Thyroid gland (tissue), 4 donors: ENCODE results near the gene LYRM9. TPM values are rescaled to one million over a fixed set of nuclear protein-coding genes. Genes with fewer than 3 reads are reported as not detected.

Source experiments
- DNase-seq, 2 donors: peaks; one replicate each; pipeline ENCODE4 v3.0.0-alpha.2; 2019
- H3K27ac ChIP-seq, 3 donors: fragments of 200-600 bp; sonication (generic); 1 replicate in 2 of 3; 2 replicates in 1 of 3; pipeline ENCODE4 v1.5.1; 2016 to 2019; ENCODE audit warnings: mild to moderate bottlenecking in 1 of 3, moderate library complexity in 1 of 3
- H3K27me3 ChIP-seq: fragments of 200-600 bp; sonication (generic); one replicate; pipeline ENCODE4 v1.5.1; 2019
- H3K36me3 ChIP-seq, 2 donors: fragments of 200-600 bp; sonication (generic); one replicate each; pipeline ENCODE4 v1.5.1; 2016 to 2019
- H3K4me1 ChIP-seq, 2 donors: fragments of 200-600 bp; sonication (generic); one replicate each; pipeline ENCODE4 v1.5.1; 2017 to 2019
- H3K4me3 ChIP-seq, 3 donors: fragments of 200-600 bp; sonication (generic); replicated peaks in 1 of 3; 1 replicate in 2 of 3; 2 replicates in 1 of 3; pipeline ENCODE4 v1.5.1; 2016; ENCODE audit warnings: mild to moderate bottlenecking in 1 of 3
- H3K9me3 ChIP-seq: fragments of 200-600 bp; sonication (generic); one replicate; pipeline ENCODE4 v1.5.1; 2017
- POLR2A ChIP-seq, 2 donors: fragments of 450-650 bp; IDR thresholded peaks; one replicate each; pipeline ENCODE4 v1.6.1; 2017; ENCODE audit warnings: antibody characterized with exemption in 2 of 2, mild to moderate bottlenecking in 2 of 2, moderate library complexity in 1 of 2
- WGBS, 2 donors: methylation state at CpG; one replicate each; pipeline ENCODE4 v1.1.5; 2017; 5-methylcytosine and 5-hydroxymethylcytosine counted together
- intact Hi-C: fragments of 100-400 bp; cut with DNase I; formaldehyde crosslinking; loops from one replicate; pipeline ENCODE4 v1.15.1; 2023
- total RNA-seq, 4 donors: library from RNA; depleted of rRNA; stranded (reverse); fragments of >200 nt; gene quantifications; one replicate each; pipeline ENCODE4 v1.2.3, GENCODE V29; 2016
- TF ChIP-seq, protein P1 (sequence below), 6 experiments: fragments of 200-600 bp in 3 of 6; fragments of 450-650 bp in 3 of 6; sonication (generic) in 3 of 6; IDR thresholded peaks; one replicate each; pipeline ENCODE4 v1.5.1; 2016 to 2019; ENCODE audit warnings: antibody characterized with exemption in 6 of 6, mild to moderate bottlenecking in 2 of 6, inconsistent platforms in 1 of 6, moderate library complexity in 1 of 6

Gene LYRM9
- total RNA-seq, 4 donors from 2014 or later = 25.5 to 52.7 (median 46.4) TPM

DNA sequence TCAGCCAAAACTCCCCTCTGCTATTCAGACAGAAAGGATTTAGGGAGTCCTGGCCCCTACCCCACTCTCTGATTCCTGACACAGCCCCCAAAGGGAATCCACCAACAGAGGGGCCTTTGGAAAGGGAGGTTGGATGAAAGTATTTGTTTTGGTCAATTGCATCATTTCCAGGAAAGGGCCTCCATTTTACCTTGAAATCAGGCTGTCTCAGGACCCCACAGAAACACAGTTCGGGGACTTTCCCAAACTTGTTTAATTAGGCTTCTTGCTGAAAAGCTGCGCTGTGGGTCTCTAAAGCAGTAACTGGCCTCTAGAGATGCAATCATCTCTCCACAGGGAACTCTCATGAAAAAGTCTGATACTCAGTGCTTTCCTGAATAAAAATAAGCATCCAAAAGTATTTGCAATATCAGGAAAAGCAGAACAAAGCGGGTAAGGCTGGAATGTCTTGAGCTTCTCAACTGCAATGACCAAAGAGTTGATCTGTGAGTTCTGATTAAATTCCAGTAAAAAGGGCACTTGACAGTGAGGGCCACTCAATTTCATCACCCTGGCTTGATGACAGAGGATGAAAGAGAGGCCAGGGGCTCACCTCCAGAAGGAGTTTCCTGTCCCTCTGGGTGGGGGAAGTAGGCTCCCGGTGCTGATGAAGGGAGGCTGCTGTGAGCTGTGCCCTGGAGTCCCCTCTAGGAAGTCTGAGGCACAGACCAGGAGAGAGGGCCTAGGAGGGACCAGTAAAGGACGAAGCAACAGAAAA lies 36.3 kb downstream of the LYRM9 start:
- no peak for DNase-seq
- WGBS, 2 donors = 75% methylated on average over 5 of the region's 5 CpGs
- no peak overlapping the region for H3K27ac ChIP-seq
- TF ChIP-seq, protein P1, sequence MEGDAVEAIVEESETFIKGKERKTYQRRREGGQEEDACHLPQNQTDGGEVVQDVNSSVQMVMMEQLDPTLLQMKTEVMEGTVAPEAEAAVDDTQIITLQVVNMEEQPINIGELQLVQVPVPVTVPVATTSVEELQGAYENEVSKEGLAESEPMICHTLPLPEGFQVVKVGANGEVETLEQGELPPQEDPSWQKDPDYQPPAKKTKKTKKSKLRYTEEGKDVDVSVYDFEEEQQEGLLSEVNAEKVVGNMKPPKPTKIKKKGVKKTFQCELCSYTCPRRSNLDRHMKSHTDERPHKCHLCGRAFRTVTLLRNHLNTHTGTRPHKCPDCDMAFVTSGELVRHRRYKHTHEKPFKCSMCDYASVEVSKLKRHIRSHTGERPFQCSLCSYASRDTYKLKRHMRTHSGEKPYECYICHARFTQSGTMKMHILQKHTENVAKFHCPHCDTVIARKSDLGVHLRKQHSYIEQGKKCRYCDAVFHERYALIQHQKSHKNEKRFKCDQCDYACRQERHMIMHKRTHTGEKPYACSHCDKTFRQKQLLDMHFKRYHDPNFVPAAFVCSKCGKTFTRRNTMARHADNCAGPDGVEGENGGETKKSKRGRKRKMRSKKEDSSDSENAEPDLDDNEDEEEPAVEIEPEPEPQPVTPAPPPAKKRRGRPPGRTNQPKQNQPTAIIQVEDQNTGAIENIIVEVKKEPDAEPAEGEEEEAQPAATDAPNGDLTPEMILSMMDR (IDR thresholded peaks at IDR 0.05) = no peak
- TF ChIP-seq POLR2A (IDR thresholded peaks at IDR 0.05) = no peak
- no peaks in the 10 kb centered on the region for H3K36me3 ChIP-seq
- no peaks in the 10 kb centered on the region for H3K4me1 ChIP-seq
- H3K4me3 ChIP-seq = no peak overlapping the region
- no peaks in the 10 kb centered on the region for H3K9me3 ChIP-seq
- no peaks in the 10 kb centered on the region for H3K27me3 ChIP-seq
- intact Hi-C loops = no loop called here

DNA sequence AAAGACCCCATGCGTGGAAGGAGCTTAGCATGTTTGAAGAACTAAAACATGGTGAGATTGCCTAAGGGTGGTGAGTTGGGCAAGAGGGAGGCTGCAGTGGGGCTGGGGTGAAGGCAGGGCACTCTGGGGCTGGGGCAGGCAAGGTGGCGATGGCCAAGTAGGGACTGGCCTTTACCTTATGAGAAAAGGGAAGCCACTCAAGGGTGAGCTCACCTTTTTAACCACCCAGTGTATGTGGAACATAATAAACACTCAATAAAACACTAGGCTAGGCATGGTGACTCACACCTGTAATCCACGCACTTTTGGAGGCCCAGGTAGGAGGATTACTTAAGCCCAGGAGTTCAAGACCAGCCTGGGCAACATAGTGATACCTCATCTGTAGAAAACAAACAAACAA lies 37.7 kb downstream of the LYRM9 start:
- intact Hi-C loops = no loop called here
- WGBS, 2 donors = 96 to 100% methylated on average over 3 of the region's 3 CpGs
- no peak for DNase-seq

DNA sequence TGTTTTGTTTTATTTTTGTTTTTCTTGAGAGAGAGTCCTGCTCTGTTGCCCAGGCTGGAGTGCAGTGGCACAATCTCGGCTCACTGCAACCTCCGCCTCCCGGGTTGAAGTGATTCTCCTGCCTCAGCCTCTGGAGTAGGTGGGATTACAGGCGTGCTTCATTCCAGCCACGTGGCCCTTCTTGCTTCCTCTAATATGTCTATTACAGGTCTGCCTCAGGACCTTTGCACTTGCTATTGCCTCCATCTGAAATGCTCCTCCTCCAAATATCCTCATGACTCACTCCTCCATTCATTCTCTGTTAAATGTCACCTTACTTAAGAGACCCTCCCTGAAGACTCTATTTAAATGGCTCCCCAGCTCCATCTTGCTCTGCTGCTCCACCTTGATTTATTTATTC lies 39.0 kb downstream of the LYRM9 start:
- intact Hi-C loops = no loop called here
- WGBS, 2 donors = 87 to 91% methylated on average over 5 of the region's 5 CpGs
- Histone ChIP-seq H3K4me1 (no peaks in the 10 kb centered on the region), H3K27me3 (no peaks in the 10 kb centered on the region), H3K27ac (no peak overlapping the region), H3K4me3 (no peak overlapping the region), H3K9me3 (no peaks in the 10 kb centered on the region), H3K36me3 (no peaks in the 10 kb centered on the region)
- TF ChIP-seq, protein P1 (IDR thresholded peaks at IDR 0.05) = no peak
- no peak for TF ChIP-seq POLR2A (IDR thresholded peaks at IDR 0.05)
- DNase-seq = no peak

More for the DNA sequence above, 37.7 kb downstream of the LYRM9 start:
- TF ChIP-seq POLR2A (IDR thresholded peaks at IDR 0.05) = no peak
- TF ChIP-seq, protein P1 (IDR thresholded peaks at IDR 0.05) = no peak
- Histone ChIP-seq H3K36me3 (no peaks in the 10 kb centered on the region), H3K9me3 (no peaks in the 10 kb centered on the region), H3K4me1 (no peaks in the 10 kb centered on the region), H3K4me3 (no peak overlapping the region), H3K27ac (no peak overlapping the region), H3K27me3 (no peaks in the 10 kb centered on the region)

DNA sequence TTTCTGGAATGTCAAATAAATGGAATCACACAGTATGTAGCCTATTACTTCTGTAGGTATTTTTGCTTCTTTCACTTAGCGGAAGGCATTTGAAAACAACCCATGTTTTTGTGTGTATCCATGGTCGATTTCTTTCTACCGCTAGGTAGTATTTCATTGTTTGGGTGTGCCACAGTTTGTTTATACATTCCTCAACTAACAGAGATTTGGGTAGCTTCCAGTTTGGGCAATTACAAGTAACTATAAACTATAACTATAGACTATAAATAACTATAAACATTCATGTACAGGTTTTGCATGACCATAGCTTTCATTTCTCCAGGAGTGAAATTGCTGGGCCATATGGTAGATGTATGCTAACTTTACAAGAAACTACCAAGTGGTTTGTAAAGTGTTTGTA lies 40.1 kb downstream of the LYRM9 start:
- Histone ChIP-seq H3K36me3 (no peaks in the 10 kb centered on the region), H3K4me1 (no peaks in the 10 kb centered on the region), H3K27ac (no peak overlapping the region), H3K4me3 (no peak overlapping the region), H3K27me3 (no peaks in the 10 kb centered on the region), H3K9me3 (no peaks in the 10 kb centered on the region)
- TF ChIP-seq, protein P1 (IDR thresholded peaks at IDR 0.05) = no peak
- TF ChIP-seq POLR2A (IDR thresholded peaks at IDR 0.05) = no peak
- 86 to 92% methylated on average over 3 of the region's 3 CpGs for WGBS, 2 donors
- no peak for DNase-seq
- intact Hi-C loops = no loop called here

DNA sequence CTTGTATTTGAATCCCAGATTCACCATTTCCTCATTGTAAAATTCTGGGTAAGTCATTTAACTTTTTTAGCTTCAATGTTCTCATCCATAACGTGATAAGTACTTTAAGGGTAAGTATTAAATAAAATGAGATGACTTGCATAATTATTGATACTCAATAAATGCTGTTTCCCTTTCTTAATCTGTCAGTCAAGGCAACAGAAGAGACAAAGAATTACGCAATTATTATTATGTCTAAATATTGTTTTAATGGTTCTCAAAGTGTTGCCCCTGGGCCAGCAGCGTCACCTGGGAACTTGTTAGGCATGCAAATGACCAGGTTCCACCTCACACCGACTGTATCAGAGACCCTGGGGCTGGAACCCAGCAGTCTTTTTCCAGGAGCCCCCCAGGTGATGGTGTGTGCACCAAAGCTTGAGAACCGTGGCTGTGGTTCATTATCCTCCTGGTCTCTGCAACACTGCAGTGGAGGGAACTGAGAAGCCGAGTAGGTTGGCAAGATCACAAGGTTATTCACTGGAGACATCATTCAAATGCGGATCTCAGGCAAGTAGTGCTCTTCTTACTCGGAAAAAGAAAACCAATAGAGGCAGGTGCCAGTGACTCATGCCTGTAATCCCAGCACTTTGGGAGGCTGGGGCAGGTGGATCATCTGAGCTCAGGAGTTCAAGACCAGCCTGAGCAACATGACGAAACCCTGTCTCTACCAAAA lies 43.5 kb downstream of the LYRM9 start:
- TF ChIP-seq POLR2A (IDR thresholded peaks at IDR 0.05) = no peak
- TF ChIP-seq, protein P1 (IDR thresholded peaks at IDR 0.05) = no peak
- no peaks in the 10 kb centered on the region for H3K36me3 ChIP-seq
- DNase-seq = no peak
- intact Hi-C loops = no loop called here
- H3K27ac ChIP-seq = no peak overlapping the region
- no peaks in the 10 kb centered on the region for H3K27me3 ChIP-seq
- 81% methylated on average over 9 of the region's 9 CpGs for WGBS, 2 donors
- H3K4me1 ChIP-seq = no peaks in the 10 kb centered on the region
- H3K9me3 ChIP-seq = no peaks in the 10 kb centered on the region
- no peak overlapping the region for H3K4me3 ChIP-seq
